Measurements from ENCODE around the gene CCDC8. TPM values are rescaled to one million over a fixed set of nuclear protein-coding genes. Genes with fewer than 3 reads are reported as not detected.

Gene CCDC8
- total RNA-seq, 1 experiment from 2014 or later, result 27.5 TPM

- no peak overlapping the region for H2AK5ac ChIP-seq (ENCODE audit: insufficient read length, low read length)
- no peak overlapping the region for H4K8ac ChIP-seq (replicated peaks; ENCODE audit: insufficient read length, low read depth, low read length)
- no peak overlapping the region for H3T11ph ChIP-seq (ENCODE audit: low read length)
- no peak overlapping the region for H2BK20ac ChIP-seq (ENCODE audit: low read depth, low read length, poor library complexity, severe bottlenecking)
- no peak for DNase-seq
- no peaks in the 10 kb centered on the region for H3K79me1 ChIP-seq (ENCODE audit: insufficient read depth, low read depth, low read length, poor library complexity, severe bottlenecking)
- WGBS (ENCODE audit: extremely low coverage, insufficient read length, low lambda C conversion rate), result no CpG with 5 or more reads among the region's 30 CpGs
- no peaks in the 10 kb centered on the region for H3K23me2 ChIP-seq (ENCODE audit: insufficient read length, low read depth, low read length, poor library complexity, severe bottlenecking)
- H2BK5ac ChIP-seq (ENCODE audit: insufficient read length, low read length), result no peak overlapping the region
- H3K56ac ChIP-seq (ENCODE audit: insufficient read length, low read depth, low read length), result no peak overlapping the region
- no peak overlapping the region for H2AFZ ChIP-seq (ENCODE audit: low read length)
- no peak overlapping the region for H2BK15ac ChIP-seq (ENCODE audit: low read depth, low read length)
- no peak overlapping the region for H3K4me2 ChIP-seq (ENCODE audit: insufficient read depth, insufficient read length, low read length)
- peaks cover 61 to 88% (median 81%) of the 10 kb centered on the region in 3 experiments for H3K36me3 Mint-ChIP-seq (ENCODE audit: insufficient read depth in 1 of 3, low read depth in 3 of 3)
- H3K18ac ChIP-seq (ENCODE audit: insufficient read length, low read depth, low read length), result no peak overlapping the region
- no peak overlapping the region for H3K14ac ChIP-seq (ENCODE audit: insufficient read depth, low read length)
- no peak overlapping the region for H4K91ac ChIP-seq (ENCODE audit: insufficient read length, low read depth, low read length)
- no peak overlapping the region for H3K4ac ChIP-seq (ENCODE audit: low read depth, low read length)
- H3K9me3 Mint-ChIP-seq, result peaks cover 2 to 5% of the 10 kb centered on the region in 2 experiments; a peak in 2 of 5 replicates
- no peak overlapping the region for H2BK12ac ChIP-seq (ENCODE audit: insufficient read length, low read depth, low read length)
- H3K4me1 Mint-ChIP-seq, result peaks cover 4 to 11% of the 10 kb centered on the region in 2 experiments; a peak in 3 of 4 replicates
- no peaks in the 10 kb centered on the region for H3K27me3 Mint-ChIP-seq (ENCODE audit: low read depth)
- H3K79me2 ChIP-seq (ENCODE audit: insufficient read depth, low read length), result no peaks in the 10 kb centered on the region
- no peak for TF ChIP-seq CTCF (conservative IDR thresholded peaks at IDR 0.05)
- peak overlapping the region in 2 of 3 experiments; percentile 34 to 60; a peak in 2 of 7 replicates for H3K27ac Mint-ChIP-seq
- H3K23ac ChIP-seq (ENCODE audit: insufficient read length, low read depth, low read length), result no peak overlapping the region
- H3K27ac ChIP-seq (ENCODE audit: insufficient read length, low read depth, low read length), result no peak overlapping the region
- H3K4me1 ChIP-seq (ENCODE audit: insufficient read depth, low read length), result no peaks in the 10 kb centered on the region
- H3K4me3 Mint-ChIP-seq, result no peak overlapping the region
- H3K27me3 ChIP-seq (ENCODE audit: insufficient read depth, low read length), result no peaks in the 10 kb centered on the region
- no peak overlapping the region for H2BK120ac ChIP-seq (ENCODE audit: low read depth, low read length, poor library complexity, severe bottlenecking)
- H4K20me1 ChIP-seq (ENCODE audit: control insufficient read depth, insufficient read depth, insufficient read length), result no peaks in the 10 kb centered on the region
- H3K9ac ChIP-seq (ENCODE audit: extremely low read depth, insufficient read length, low read length), result no peak overlapping the region
- H3K9me3 ChIP-seq (ENCODE audit: control insufficient read depth, low read depth, low read length), result no peaks in the 10 kb centered on the region
- no peak overlapping the region for H4K5ac ChIP-seq (ENCODE audit: insufficient read length, low read depth, low read length)
These were observed 26.2 kb downstream of the CCDC8 start for GRCh38 chr19:46386996-46387712.
